ENCODE measurements around the gene MAPK10.
A peak's percentile ranks its signal among the peaks of the same experiment; 100 is the strongest.

The MAPK10 gene

GRCh38 chr4:86356425-86357210 is 3.2 kb downstream of the MAPK10 start:
- in situ Hi-C loops (cut with HindIII; ENCODE audit: low sequenced_read_pairs) = no loop called here
- no peak for DNase-seq (ENCODE audit: low read depth, low spot score)
- H3K4me3 ChIP-seq (ENCODE audit: low read depth, low read length) = no peak overlapping the region
- TF ChIP-seq CTCF (IDR thresholded peaks at IDR 0.05; ENCODE audit: low read depth, low read length) = no peak

GRCh38 chr4:86354390-86354789 is 5.5 kb downstream of the MAPK10 start:
- no peak for TF ChIP-seq CTCF (IDR thresholded peaks at IDR 0.05; ENCODE audit: low read depth, low read length)
- no peak for DNase-seq (ENCODE audit: low read depth, low spot score)
- no peak overlapping the region for H3K4me3 ChIP-seq (ENCODE audit: low read depth, low read length)
- in situ Hi-C loops (cut with HindIII; ENCODE audit: low sequenced_read_pairs) = no loop called here

- no peak for DNase-seq (ENCODE audit: low read depth, low spot score)
- TF ChIP-seq CTCF (IDR thresholded peaks at IDR 0.05; ENCODE audit: low read depth, low read length) = no peak
- no peak overlapping the region for H3K4me3 ChIP-seq (ENCODE audit: low read depth, low read length)
- in situ Hi-C loops (cut with HindIII; ENCODE audit: low sequenced_read_pairs) = no loop called here
Measured at GRCh38 chr4:86346320-86346719, 13.5 kb downstream of the MAPK10 start.

GRCh38 chr4:86344127-86344526 is 15.7 kb downstream of the MAPK10 start:
- no peak for TF ChIP-seq CTCF (IDR thresholded peaks at IDR 0.05; ENCODE audit: low read depth, low read length)
- in situ Hi-C loops (cut with HindIII; ENCODE audit: low sequenced_read_pairs) = no loop called here

GRCh38 chr4:86338989-86339388 is 20.9 kb downstream of the MAPK10 start:
- in situ Hi-C loops (cut with HindIII; ENCODE audit: low sequenced_read_pairs) = no loop called here
- no peak for TF ChIP-seq CTCF (IDR thresholded peaks at IDR 0.05; ENCODE audit: low read depth, low read length)
- DNase-seq (ENCODE audit: low read depth, low spot score) = peak; percentile 88
- no peak overlapping the region for H3K4me3 ChIP-seq (ENCODE audit: low read depth, low read length)

More at GRCh38 chr4:86344127-86344526, 15.7 kb downstream of the MAPK10 start:
- no peak overlapping the region for H3K4me3 ChIP-seq (ENCODE audit: low read depth, low read length)
- DNase-seq (ENCODE audit: low read depth, low spot score) = no peak

- no peak for DNase-seq (ENCODE audit: low read depth, low spot score)
- TF ChIP-seq CTCF (IDR thresholded peaks at IDR 0.05; ENCODE audit: low read depth, low read length) = no peak
- no peak overlapping the region for H3K4me3 ChIP-seq (ENCODE audit: low read depth, low read length)
- in situ Hi-C loops (cut with HindIII; ENCODE audit: low sequenced_read_pairs) = no loop called here
Measured at GRCh38 chr4:86338521-86338920, 21.3 kb downstream of the MAPK10 start.

Data from astrocyte of the spinal cord (primary cell).